Measurements from ENCODE around the gene ZNF512B.

- TF ChIP-seq POLR2A (IDR thresholded peaks at IDR 0.05) (no peak), CTCF (IDR thresholded peaks at IDR 0.05) (no peak)
These were observed 43.4 kb downstream of the ZNF512B start for GRCh38 chr20:63926298-63926697.
